ENCODE data around the gene PMS2.

DNA sequence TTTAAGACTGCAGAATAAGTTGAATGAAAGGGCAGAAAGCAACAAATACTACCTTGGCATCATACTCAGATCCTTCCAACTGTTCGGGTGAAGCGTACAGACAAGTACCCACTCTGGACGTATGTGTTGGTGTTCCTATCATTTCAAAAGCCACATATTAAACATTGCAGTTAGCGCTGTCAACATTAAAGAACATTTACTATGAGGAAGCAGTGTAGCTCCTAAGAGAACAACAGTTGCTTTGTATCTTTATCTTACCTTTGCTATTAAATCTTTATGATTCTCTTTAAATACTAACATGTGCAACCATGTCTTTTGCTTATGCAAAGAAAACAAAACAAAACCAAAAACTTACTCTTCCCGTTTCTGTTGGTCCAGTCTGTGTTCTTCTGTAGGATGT, 19.7 kb upstream of the PMS2 start:
- TF ChIP-seq CTCF (IDR thresholded peaks at IDR 0.05 in 2 of 3, conservative IDR thresholded peaks at IDR 0.05 in 1 of 3; ENCODE audit: borderline replicate concordance in 1 of 3, insufficient read depth in 1 of 3, low read depth in 2 of 3, low read length in 2 of 3) (no peak), POLR2AphosphoS5 (IDR thresholded peaks at IDR 0.05; ENCODE audit: low read depth, low read length) (no peak), FOSL1 (IDR thresholded peaks at IDR 0.05; ENCODE audit: low read depth) (no peak), CEBPB (IDR thresholded peaks at IDR 0.05; ENCODE audit: low read depth) (no peak), YY1 (IDR thresholded peaks at IDR 0.05; ENCODE audit: extremely low read depth, insufficient replicate concordance, low read depth, low read length) (no peak), SIN3A (IDR thresholded peaks at IDR 0.05; ENCODE audit: low read depth) (no peak), POLR2A (IDR thresholded peaks at IDR 0.05; ENCODE audit: borderline replicate concordance, extremely low read depth, insufficient read depth, insufficient read length) (no peak), EZH2 (IDR thresholded peaks at IDR 0.05) (no peak), RAD21 (IDR thresholded peaks at IDR 0.05; ENCODE audit: low read depth) (no peak), EZH2phosphoT487 (IDR thresholded peaks at IDR 0.05; ENCODE audit: borderline replicate concordance) (no peak), ZFX (IDR thresholded peaks at IDR 0.05) (no peak), MAX (IDR thresholded peaks at IDR 0.05) (no peak)
